Panc1 (cell line): ENCODE data around the gene FREM1.

Experiments
- POLR2AphosphoS5 ChIP-seq: IDR thresholded peaks from 2 replicates; pipeline ENCODE4 v1.6.1; 2012; ENCODE audit warnings: mild to moderate bottlenecking, low read depth, low read length, moderate library complexity
- SIN3A ChIP-seq: IDR thresholded peaks from 2 replicates; pipeline ENCODE4 v1.6.1; 2012; ENCODE audit warnings: low read depth, mild to moderate bottlenecking, low read length, moderate library complexity, borderline replicate concordance; ENCODE audit not compliant: insufficient read depth
- TCF7L2 ChIP-seq: IDR thresholded peaks from 2 replicates; pipeline ENCODE4 v1.6.1; 2011; ENCODE audit warnings: mild to moderate bottlenecking, low read depth, low read length, inconsistent platforms
- TF ChIP-seq, protein P1 (sequence below): fragments of 450-650 bp; IDR thresholded peaks from 2 replicates; pipeline ENCODE4 v1.5.1; 2017; ENCODE audit warnings: mild to moderate bottlenecking
- TF ChIP-seq, protein P2 (sequence below), 2 experiments: IDR thresholded peaks; 2 replicates each; pipeline ENCODE4 v1.6.1; 2011 to 2012; ENCODE audit warnings: low read depth in 2 of 2, control low read depth in 1 of 2, low read length in 1 of 2, mild to moderate bottlenecking in 1 of 2, moderate library complexity in 1 of 2; ENCODE audit not compliant: insufficient read depth in 1 of 2

DNA sequence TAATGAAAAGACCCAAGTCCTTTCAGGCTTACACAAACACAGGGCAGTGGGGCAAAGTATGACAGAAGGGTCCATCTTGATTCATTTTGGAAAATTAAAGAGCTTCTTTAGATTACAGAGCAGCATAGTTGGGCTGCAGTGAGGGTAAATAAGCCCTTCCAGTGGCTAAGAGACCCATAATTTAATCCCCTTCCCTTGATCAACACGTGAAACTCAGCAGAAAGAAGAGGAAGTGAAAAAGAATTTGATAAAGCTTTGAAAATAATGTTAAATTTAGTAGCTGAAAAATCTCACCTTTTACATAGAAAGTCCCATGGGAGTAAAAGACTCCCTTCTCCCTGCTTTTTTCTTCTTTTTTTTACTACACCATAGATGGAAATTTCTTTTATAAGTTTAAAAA is 87.6 kb downstream of the FREM1 start:
- TF ChIP-seq, protein P1, sequence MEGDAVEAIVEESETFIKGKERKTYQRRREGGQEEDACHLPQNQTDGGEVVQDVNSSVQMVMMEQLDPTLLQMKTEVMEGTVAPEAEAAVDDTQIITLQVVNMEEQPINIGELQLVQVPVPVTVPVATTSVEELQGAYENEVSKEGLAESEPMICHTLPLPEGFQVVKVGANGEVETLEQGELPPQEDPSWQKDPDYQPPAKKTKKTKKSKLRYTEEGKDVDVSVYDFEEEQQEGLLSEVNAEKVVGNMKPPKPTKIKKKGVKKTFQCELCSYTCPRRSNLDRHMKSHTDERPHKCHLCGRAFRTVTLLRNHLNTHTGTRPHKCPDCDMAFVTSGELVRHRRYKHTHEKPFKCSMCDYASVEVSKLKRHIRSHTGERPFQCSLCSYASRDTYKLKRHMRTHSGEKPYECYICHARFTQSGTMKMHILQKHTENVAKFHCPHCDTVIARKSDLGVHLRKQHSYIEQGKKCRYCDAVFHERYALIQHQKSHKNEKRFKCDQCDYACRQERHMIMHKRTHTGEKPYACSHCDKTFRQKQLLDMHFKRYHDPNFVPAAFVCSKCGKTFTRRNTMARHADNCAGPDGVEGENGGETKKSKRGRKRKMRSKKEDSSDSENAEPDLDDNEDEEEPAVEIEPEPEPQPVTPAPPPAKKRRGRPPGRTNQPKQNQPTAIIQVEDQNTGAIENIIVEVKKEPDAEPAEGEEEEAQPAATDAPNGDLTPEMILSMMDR, result no peak
- TF ChIP-seq POLR2AphosphoS5, result no peak
- TF ChIP-seq TCF7L2, result no peak
- TF ChIP-seq, protein P2, sequence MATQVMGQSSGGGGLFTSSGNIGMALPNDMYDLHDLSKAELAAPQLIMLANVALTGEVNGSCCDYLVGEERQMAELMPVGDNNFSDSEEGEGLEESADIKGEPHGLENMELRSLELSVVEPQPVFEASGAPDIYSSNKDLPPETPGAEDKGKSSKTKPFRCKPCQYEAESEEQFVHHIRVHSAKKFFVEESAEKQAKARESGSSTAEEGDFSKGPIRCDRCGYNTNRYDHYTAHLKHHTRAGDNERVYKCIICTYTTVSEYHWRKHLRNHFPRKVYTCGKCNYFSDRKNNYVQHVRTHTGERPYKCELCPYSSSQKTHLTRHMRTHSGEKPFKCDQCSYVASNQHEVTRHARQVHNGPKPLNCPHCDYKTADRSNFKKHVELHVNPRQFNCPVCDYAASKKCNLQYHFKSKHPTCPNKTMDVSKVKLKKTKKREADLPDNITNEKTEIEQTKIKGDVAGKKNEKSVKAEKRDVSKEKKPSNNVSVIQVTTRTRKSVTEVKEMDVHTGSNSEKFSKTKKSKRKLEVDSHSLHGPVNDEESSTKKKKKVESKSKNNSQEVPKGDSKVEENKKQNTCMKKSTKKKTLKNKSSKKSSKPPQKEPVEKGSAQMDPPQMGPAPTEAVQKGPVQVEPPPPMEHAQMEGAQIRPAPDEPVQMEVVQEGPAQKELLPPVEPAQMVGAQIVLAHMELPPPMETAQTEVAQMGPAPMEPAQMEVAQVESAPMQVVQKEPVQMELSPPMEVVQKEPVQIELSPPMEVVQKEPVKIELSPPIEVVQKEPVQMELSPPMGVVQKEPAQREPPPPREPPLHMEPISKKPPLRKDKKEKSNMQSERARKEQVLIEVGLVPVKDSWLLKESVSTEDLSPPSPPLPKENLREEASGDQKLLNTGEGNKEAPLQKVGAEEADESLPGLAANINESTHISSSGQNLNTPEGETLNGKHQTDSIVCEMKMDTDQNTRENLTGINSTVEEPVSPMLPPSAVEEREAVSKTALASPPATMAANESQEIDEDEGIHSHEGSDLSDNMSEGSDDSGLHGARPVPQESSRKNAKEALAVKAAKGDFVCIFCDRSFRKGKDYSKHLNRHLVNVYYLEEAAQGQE (IDR thresholded peaks at IDR 0.05; ENCODE audit: insufficient read depth in 1 of 2, low read depth in 2 of 2, low read length in 1 of 2), result no peak
- no peak for TF ChIP-seq SIN3A
